Activated T-helper 1 cell treated with anti-CD3 and anti-CD28 coated beads, Interleukin-12 subunit alpha, Interleukin-12 subunit beta, Interleukin-2, Interleukin-4 antibody, amounts not matched to agents 30 ng/mL and 10 ng/mL and 1 ng/mL, durations not matched to agents 14 hours and 24 hours and 36 hours (primary cell): ENCODE results near the gene RAB10. TPM values are rescaled to one million over a fixed set of nuclear protein-coding genes. Genes with fewer than 3 reads are reported as not detected.

Source experiments
- DNase-seq: peaks from one replicate; pipeline ENCODE4 v3.0.0; 2021; ENCODE audit warnings: low spot score
- H3K27ac Mint-ChIP-seq: one replicate; pipeline ENCODE4 v1.8.0; 2021; ENCODE audit warnings: mild to moderate bottlenecking, mixed read lengths
- H3K27me3 Mint-ChIP-seq: one replicate; pipeline ENCODE4 v1.8.0; 2022; ENCODE audit warnings: mild to moderate bottlenecking, moderate library complexity, mixed read lengths; ENCODE audit not compliant: insufficient read depth
- H3K36me3 Mint-ChIP-seq: one replicate; pipeline ENCODE4 v1.8.0; 2021; ENCODE audit warnings: low read depth, mixed read lengths
- H3K4me1 Mint-ChIP-seq: one replicate; pipeline ENCODE4 v1.8.0; 2021; ENCODE audit warnings: low read depth, mixed read lengths
- H3K4me3 Mint-ChIP-seq: one replicate; pipeline ENCODE4 v1.8.0; 2021; ENCODE audit warnings: mild to moderate bottlenecking, moderate library complexity, mixed read lengths
- H3K9me3 Mint-ChIP-seq: one replicate; pipeline ENCODE4 v1.8.0; 2021; ENCODE audit warnings: mixed read lengths
- intact Hi-C: fragments of 100-400 bp; cut with micrococcal nuclease; formaldehyde crosslinking; loops from one replicate; pipeline ENCODE4 v1.15.1; 2024
- total RNA-seq: library from RNA; stranded (reverse); gene quantifications from 2 replicates; pipeline ENCODE4 v1.2.3, GENCODE V29; 2022

The RAB10 gene
- total RNA-seq, 1 donor from 2014 or later: 130 TPM

DNA sequence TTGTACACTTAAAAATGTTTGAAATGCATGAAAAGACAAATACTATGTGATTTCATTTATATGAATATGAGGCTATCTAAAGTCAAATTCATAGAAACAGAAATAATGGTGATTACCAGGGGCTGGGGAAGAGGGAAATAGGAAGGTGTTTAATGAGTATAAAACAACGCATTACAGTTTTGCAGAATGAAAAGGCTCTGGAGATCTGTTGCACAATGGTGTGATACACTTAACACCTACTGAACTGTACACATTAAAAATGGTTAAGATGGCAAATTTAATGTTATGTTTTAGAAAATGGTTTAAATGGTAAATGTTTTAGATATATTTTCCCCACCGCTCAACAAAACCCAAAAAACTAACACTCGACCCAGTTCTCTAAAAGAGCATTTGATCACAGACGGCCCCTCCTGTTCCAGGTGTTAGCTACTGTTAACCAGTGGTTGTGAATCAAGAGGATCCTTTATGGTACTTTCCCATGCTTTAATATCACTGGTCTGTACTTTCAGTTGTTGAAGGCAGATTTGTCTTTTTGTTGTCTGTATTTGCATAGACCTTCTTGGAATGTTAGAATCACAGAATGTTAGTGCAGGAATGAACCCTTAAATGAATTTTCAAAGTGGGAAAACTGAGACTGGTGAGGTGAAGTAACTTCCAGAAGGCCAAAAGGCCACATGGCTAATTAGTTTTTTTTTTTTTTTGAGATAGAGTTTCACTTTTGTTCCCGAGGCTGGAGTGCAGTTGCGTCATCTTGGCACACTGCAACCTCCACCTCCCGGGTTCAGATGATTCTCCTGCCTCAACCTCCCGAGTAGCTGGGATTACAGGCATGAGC lies 10.2 kb downstream of the RAB10 start:
- intact Hi-C loops: no loop called here
- H3K27me3 Mint-ChIP-seq: no peaks in the 10 kb centered on the region
- H3K9me3 Mint-ChIP-seq: no peaks in the 10 kb centered on the region
- no peak for DNase-seq
- H3K4me1 Mint-ChIP-seq: peaks cover 38% of the 10 kb centered on the region
- H3K27ac Mint-ChIP-seq: peak overlapping the region; percentile 20
- peaks cover 15% of the 10 kb centered on the region for H3K36me3 Mint-ChIP-seq
- no peak overlapping the region for H3K4me3 Mint-ChIP-seq

- H3K9me3 Mint-ChIP-seq: no peaks in the 10 kb centered on the region
- peaks cover 14% of the 10 kb centered on the region for H3K36me3 Mint-ChIP-seq
- no peak for DNase-seq
- H3K4me1 Mint-ChIP-seq: peaks cover 47% of the 10 kb centered on the region
- H3K27me3 Mint-ChIP-seq: no peaks in the 10 kb centered on the region
- H3K4me3 Mint-ChIP-seq: no peak overlapping the region
- no peak overlapping the region for H3K27ac Mint-ChIP-seq
- intact Hi-C loops: no loop called here
Measured at GRCh38 chr2:26048791-26049190, 14.9 kb downstream of the RAB10 start.

DNA sequence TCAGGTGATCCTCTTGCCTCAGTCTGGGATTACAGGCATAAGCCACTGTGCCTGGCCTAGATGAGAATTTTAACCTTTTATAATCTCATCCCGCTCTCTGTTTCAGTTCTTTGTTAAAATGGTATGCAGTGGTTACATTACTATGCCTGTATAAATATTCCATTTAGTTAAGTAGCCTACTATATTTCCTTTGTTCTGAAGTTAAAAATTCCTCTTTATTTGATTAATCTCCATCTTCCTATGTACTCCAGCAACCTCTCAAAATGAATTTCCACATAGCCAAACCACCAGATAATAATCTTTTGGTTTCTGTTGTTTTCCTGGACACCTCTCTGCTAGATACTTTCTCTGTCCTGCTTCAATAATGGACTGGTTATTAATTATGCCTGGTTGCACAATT lies 15.8 kb downstream of the RAB10 start:
- no peak overlapping the region for H3K4me3 Mint-ChIP-seq
- intact Hi-C loops: loop anchor here (5.0 kb wide), 1 partner anchor 58 kb away; no protein-coding TSS in a partner anchor
- peaks cover 44% of the 10 kb centered on the region for H3K4me1 Mint-ChIP-seq
- H3K9me3 Mint-ChIP-seq: no peaks in the 10 kb centered on the region
- no peak for DNase-seq
- peak overlapping the region; percentile 48 for H3K27ac Mint-ChIP-seq
- H3K27me3 Mint-ChIP-seq: no peaks in the 10 kb centered on the region
- H3K36me3 Mint-ChIP-seq: peaks cover 14% of the 10 kb centered on the region

- H3K27me3 Mint-ChIP-seq: no peaks in the 10 kb centered on the region
- intact Hi-C loops: loop anchor here (5.0 kb wide), 1 partner anchor 55 kb away; no protein-coding TSS in a partner anchor
- H3K4me3 Mint-ChIP-seq: no peak overlapping the region
- H3K27ac Mint-ChIP-seq: no peak overlapping the region
- peaks cover 53% of the 10 kb centered on the region for H3K4me1 Mint-ChIP-seq
- no peaks in the 10 kb centered on the region for H3K9me3 Mint-ChIP-seq
- peaks cover 4% of the 10 kb centered on the region for H3K36me3 Mint-ChIP-seq
- no peak for DNase-seq
Measured at GRCh38 chr2:26052740-26053139, 18.9 kb downstream of the RAB10 start.

- no peak for DNase-seq
- Mint-ChIP-seq H3K36me3 (peaks cover 2% of the 10 kb centered on the region), H3K4me1 (peaks cover 55% of the 10 kb centered on the region), H3K9me3 (no peaks in the 10 kb centered on the region), H3K27ac (no peak overlapping the region), H3K27me3 (no peaks in the 10 kb centered on the region), H3K4me3 (no peak overlapping the region)
- intact Hi-C loops: loop anchor here (5.0 kb wide), 1 partner anchor 53 kb away; no protein-coding TSS in a partner anchor
Measured at GRCh38 chr2:26054598-26055348, 20.9 kb downstream of the RAB10 start.

DNA sequence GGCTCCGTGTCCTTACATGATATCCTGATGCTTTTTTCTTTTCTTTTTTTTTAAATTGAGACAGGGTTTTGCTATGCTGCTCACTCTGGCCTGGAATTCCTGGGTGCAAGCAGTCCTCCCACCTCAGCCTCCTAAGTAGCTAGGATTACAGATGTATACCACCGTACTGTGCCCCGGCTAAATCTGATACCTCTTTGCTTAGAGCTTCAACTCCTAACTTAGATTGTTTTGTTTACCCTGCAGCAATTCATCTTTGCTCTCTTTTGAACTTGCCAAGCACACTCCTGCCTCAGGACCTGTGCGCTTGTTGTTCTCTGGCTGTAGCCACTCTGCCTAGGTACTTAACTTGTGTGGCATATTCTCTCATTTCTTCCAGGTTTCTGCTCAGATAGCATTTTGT lies 24.5 kb downstream of the RAB10 start:
- no peak for DNase-seq
- intact Hi-C loops: no loop called here
- Mint-ChIP-seq H3K4me1 (peaks cover 39% of the 10 kb centered on the region), H3K27ac (no peak overlapping the region), H3K4me3 (no peak overlapping the region), H3K9me3 (no peaks in the 10 kb centered on the region), H3K27me3 (no peaks in the 10 kb centered on the region), H3K36me3 (peaks cover 6% of the 10 kb centered on the region)

DNA sequence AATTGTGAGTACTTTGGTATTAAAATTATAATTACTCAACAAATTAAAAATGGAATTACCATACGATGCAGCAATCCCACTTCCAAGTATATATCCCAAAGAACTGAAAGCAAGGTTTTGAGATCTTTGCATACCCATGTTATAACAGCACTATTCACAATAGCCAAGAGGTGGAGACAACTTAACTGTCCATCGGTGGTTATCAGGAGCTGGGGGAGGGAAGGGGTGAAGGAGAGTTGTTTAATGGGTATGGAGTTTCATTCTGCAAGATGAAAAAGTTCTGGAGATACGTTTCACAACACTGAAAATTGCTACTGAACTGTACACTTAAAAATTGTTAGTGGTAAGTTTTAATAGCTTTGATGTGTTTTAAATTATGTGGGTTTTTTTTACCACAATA lies 25.7 kb downstream of the RAB10 start:
- H3K27ac Mint-ChIP-seq: no peak overlapping the region

GRCh38 chr2:26061539-26061938 lies 27.7 kb downstream of the RAB10 start:
- DNase-seq: no peak
- Mint-ChIP-seq H3K4me1 (peaks cover 47% of the 10 kb centered on the region), H3K4me3 (no peak overlapping the region), H3K9me3 (no peaks in the 10 kb centered on the region), H3K27me3 (no peaks in the 10 kb centered on the region), H3K27ac (peak overlapping the region; percentile 29), H3K36me3 (peaks cover 18% of the 10 kb centered on the region)
- intact Hi-C loops: no loop called here

More for the DNA sequence above, 25.7 kb downstream of the RAB10 start:
- Mint-ChIP-seq H3K36me3 (peaks cover 10% of the 10 kb centered on the region), H3K9me3 (no peaks in the 10 kb centered on the region), H3K4me1 (peaks cover 40% of the 10 kb centered on the region), H3K4me3 (no peak overlapping the region), H3K27me3 (no peaks in the 10 kb centered on the region)
- intact Hi-C loops: no loop called here
- DNase-seq: no peak

DNA sequence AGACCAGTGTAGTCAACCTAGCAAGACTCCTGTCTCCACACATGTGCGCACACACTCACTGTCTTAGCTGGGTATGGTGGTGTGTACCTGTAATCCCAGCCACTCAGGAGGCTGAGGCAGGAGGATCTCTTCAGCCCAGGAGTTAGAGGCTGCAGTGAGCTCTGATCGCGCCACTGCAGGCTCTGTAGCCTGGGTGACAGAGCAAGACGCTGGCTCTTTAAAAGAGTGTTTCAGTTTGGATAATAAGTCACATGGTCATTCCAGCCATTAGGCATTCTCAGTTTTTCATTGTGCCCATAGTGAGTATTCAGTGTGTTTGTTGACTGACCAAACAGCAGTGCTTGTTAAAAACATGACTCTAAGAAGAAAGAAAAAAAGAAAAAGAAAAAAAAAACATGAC lies 31.0 kb downstream of the RAB10 start:
- Mint-ChIP-seq H3K9me3 (no peaks in the 10 kb centered on the region), H3K4me1 (peaks cover 52% of the 10 kb centered on the region), H3K27me3 (no peaks in the 10 kb centered on the region), H3K36me3 (peaks cover 23% of the 10 kb centered on the region), H3K4me3 (no peak overlapping the region), H3K27ac (peak overlapping the region; percentile 25)
- intact Hi-C loops: no loop called here
- DNase-seq: no peak

DNA sequence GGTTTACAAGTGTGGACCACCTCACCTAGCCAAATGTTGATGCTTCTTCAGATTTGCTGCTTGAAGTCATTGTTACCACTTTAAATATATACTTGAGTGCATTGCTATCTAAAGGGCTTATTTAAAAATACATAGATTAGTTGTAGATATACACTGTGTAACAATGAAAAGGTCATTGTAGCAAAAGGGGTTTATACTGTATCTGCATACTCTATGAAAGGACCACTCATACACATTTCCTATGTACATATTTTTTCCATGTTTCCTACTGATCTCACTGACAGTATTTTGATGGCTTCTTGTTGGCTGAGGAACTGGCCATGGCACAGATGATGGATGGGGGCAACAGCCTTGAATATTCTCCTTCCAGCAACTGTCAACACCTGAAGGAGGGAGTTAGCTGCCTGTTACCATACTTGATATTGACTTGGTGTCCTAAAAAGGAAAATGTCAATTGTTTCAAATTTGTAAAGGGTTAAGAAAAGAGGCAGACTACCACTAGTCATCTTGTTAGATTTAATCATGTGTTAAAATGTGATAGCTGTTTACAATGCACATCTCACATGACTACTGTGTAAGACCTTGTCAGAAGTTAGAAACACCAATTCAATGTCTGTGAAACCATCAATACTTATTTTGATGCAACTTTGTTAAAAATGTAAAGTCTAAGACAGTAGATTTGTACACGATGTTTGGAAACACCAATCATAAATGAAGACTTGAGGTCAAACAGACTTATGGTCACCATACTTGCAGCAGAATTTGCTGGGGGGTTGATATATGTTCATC lies 33.5 kb downstream of the RAB10 start:
- peak overlapping the region; percentile 93 for H3K27ac Mint-ChIP-seq
- peak overlapping the region; percentile 73 for H3K4me3 Mint-ChIP-seq
- H3K36me3 Mint-ChIP-seq: peaks cover 22% of the 10 kb centered on the region
- intact Hi-C loops: no loop called here
- DNase-seq: no peak
- peaks cover 58% of the 10 kb centered on the region for H3K4me1 Mint-ChIP-seq
- no peaks in the 10 kb centered on the region for H3K27me3 Mint-ChIP-seq
- no peaks in the 10 kb centered on the region for H3K9me3 Mint-ChIP-seq

DNA sequence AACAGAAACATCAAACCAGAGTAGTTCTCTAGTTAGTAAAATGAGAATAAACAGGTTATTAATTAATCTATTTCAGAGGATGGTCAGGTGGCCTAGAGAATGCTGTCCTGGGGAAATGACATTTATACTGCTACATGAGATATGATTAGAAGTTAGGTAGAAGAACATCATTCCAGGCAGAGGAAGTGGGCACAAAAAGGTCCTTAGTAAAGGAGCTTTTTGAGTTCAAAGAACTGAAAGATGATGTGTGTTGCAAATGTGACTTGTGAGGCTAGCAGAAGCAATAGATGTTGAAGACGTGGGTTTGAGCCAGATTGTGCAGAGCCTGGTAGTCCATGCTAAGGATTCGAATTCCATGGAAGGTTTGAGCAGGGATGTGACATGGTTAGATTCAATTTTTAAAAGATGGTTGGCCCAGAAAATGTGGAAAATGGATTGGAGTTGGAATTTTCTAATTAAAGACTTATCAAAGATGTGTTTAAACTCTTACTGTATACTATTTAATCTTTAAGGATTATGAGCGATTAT lies 34.2 kb downstream of the RAB10 start:
- Mint-ChIP-seq H3K9me3 (no peaks in the 10 kb centered on the region), H3K27ac (peak overlapping the region; percentile 93), H3K36me3 (peaks cover 22% of the 10 kb centered on the region), H3K4me1 (peaks cover 62% of the 10 kb centered on the region), H3K4me3 (peak overlapping the region; percentile 73), H3K27me3 (no peaks in the 10 kb centered on the region)
- DNase-seq: no peak
- intact Hi-C loops: loop anchor here (1.0 to 2.0 kb wide), 5 partner anchors 18 to 1491 kb away; partner anchors contain the start of genes ASXL2 and RAB10

DNA sequence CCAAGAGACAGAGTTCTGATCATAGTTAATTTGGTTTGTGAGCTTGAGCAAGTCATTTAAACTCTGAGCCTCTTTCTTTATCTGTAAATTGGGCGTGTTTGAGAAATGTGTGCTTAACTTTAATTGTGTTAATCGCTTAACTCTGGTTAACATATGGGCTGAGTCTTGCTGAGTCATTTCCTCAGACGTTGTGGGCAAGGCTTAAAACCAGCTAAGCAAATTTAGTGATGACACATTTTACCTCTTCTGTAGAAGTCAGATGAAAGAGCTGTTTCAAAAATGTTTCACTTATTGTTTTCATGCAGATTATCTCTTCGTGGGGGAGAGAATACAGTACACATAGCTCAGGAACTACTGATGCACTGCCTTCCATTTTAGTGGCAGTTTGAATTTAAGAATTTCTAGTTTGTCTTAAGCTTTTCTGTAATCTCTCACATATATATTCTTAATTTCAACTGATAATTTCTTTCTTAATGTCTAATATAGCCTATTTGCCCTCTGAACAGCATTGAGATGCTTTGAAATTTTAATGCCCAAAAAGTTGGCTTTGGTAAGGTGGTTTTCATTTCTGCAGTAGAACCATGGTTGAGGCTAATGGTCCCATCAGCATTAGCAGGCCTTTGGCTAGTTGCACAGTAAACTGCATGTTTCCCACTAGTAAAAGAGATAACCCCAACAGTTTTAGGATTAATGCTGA lies 34.9 kb downstream of the RAB10 start:
- Mint-ChIP-seq H3K4me3 (peak overlapping the region; percentile 27), H3K36me3 (peaks cover 22% of the 10 kb centered on the region), H3K4me1 (peaks cover 68% of the 10 kb centered on the region), H3K27me3 (no peaks in the 10 kb centered on the region), H3K27ac (peak overlapping the region; percentile 93), H3K9me3 (no peaks in the 10 kb centered on the region)
- DNase-seq: peak; percentile 64
- intact Hi-C loops: loop anchor here (1.0 to 2.0 kb wide), 5 partner anchors 18 to 1492 kb away; partner anchors contain the start of genes ASXL2 and RAB10
